ENCODE data around the gene RYR2. TPM values are rescaled to one million over a fixed set of nuclear protein-coding genes. Genes with fewer than 3 reads are reported as not detected.

Gene RYR2
- total RNA-seq, 1 donor from 2014 or later: 4.8 TPM

DNA sequence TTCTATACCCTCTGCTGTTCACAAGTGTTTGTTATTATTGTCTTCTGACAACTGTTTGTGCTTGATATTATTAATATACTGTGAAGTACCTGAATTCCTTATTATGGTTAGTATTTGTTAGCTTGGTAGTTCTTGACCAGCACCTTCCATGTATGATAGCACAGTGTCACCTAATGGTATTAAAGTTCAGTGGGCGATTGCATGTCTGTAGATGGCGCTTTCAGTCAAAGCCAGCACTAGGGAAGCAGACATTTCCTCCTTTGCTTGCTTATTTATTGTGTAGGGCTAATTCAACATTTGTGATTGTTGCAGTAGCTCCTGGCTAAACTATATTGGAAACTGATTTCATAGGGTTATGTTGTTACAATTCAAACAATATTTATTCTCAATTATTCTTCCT lies 630.8 kb downstream of the RYR2 start:
- no peak for TF ChIP-seq CTCF (IDR thresholded peaks at IDR 0.05)
- no peak overlapping the region for H3K4me3 ChIP-seq
- peaks cover 4% of the 10 kb centered on the region for H3K36me3 ChIP-seq
- intact Hi-C loops (cut with DNase I): no loop called here
- H3K27ac ChIP-seq: no peak overlapping the region
- no peak for DNase-seq
- no peaks in the 10 kb centered on the region for H3K4me1 ChIP-seq
- no peak for ATAC-seq
- H3K9me3 ChIP-seq: no peaks in the 10 kb centered on the region
- H3K27me3 ChIP-seq (ENCODE audit: low read depth): no peaks in the 10 kb centered on the region

DNA sequence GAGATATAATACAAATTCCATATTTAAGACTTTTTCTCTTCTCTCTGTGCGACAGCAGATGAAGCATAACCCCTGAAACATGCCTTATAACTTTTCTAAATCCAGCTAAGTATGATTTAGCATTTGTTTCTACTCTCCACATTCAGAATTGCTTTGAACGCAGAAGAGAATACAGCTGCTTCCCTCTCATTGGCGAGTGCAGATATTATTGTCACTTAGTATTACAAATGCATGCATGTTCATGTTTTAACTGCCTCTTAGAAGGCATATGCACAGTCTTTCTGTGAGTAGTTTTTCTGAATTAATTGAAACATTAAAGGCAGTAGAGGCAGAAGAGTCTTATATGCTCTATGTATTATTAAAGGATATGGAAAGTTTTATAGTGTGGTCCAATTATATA lies 631.6 kb downstream of the RYR2 start:
- no peak for DNase-seq
- intact Hi-C loops (cut with DNase I): no loop called here
- no peak for TF ChIP-seq CTCF (IDR thresholded peaks at IDR 0.05)
- H3K4me3 ChIP-seq: no peak overlapping the region
- no peaks in the 10 kb centered on the region for H3K27me3 ChIP-seq (ENCODE audit: low read depth)
- no peaks in the 10 kb centered on the region for H3K4me1 ChIP-seq
- no peaks in the 10 kb centered on the region for H3K9me3 ChIP-seq
- ATAC-seq: no peak
- H3K36me3 ChIP-seq: peaks cover 4% of the 10 kb centered on the region
- no peak overlapping the region for H3K27ac ChIP-seq

DNA sequence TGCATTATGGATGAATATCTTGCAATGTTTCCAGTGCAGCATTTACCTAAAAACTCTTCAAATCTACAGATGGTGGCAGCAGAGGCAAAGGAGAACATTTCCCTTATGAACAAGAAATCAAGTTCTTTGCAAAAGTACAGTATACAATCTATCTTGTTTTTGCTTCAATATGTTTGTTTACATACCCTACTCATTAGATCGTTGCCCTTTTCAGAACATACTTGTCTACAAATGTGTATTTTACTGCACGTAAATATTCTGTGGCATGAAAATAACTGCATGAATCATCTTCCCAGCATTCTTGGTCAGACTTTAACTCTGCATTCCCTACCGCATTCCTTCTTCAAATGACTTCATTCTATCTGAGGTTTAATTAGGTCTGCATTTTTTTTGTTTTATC lies 636.0 kb downstream of the RYR2 start:
- Histone ChIP-seq H3K27me3 (ENCODE audit: low read depth) (no peaks in the 10 kb centered on the region), H3K4me3 (no peak overlapping the region), H3K4me1 (no peaks in the 10 kb centered on the region), H3K36me3 (peaks cover 4% of the 10 kb centered on the region), H3K27ac (no peak overlapping the region), H3K9me3 (no peaks in the 10 kb centered on the region)
- intact Hi-C loops (cut with DNase I): no loop called here
- no peak for ATAC-seq
- TF ChIP-seq CTCF (IDR thresholded peaks at IDR 0.05): no peak
- no peak for DNase-seq

- DNase-seq: no peak
- intact Hi-C loops (cut with DNase I): no loop called here
- no peaks in the 10 kb centered on the region for H3K4me1 ChIP-seq
- no peaks in the 10 kb centered on the region for H3K27me3 ChIP-seq (ENCODE audit: low read depth)
- no peaks in the 10 kb centered on the region for H3K36me3 ChIP-seq
- H3K27ac ChIP-seq: no peak overlapping the region
- ATAC-seq: no peak
- no peaks in the 10 kb centered on the region for H3K9me3 ChIP-seq
- H3K4me3 ChIP-seq: no peak overlapping the region
- no peak for TF ChIP-seq CTCF (IDR thresholded peaks at IDR 0.05)
Observed at GRCh38 chr1:237679687-237680086, 637.7 kb downstream of the RYR2 start.

DNA sequence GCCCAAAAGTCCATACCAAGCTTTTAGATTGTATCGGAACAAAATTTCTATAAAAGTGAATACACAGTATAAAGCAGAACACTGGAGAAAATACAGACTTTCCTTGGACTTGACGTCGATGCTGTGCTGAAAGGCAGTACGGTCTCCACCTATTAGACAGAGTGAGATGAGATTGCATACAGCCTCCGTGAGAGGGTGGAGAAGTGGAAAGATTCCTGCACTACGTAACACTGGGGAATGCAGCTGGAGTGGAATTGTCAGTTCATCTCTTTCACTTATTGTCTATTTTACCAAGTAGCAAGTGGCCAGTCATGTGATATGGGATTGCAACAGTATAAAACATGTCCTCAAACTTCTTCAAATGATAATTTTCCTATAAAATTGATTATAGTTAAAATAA lies 639.2 kb downstream of the RYR2 start:
- ATAC-seq (no peak), DNase-seq (no peak)
- no peaks in the 10 kb centered on the region for H3K4me1 ChIP-seq
- H3K27me3 ChIP-seq (ENCODE audit: low read depth): no peaks in the 10 kb centered on the region
- TF ChIP-seq CTCF (IDR thresholded peaks at IDR 0.05): no peak
- no peak overlapping the region for H3K4me3 ChIP-seq
- H3K36me3 ChIP-seq: no peaks in the 10 kb centered on the region
- H3K9me3 ChIP-seq: no peaks in the 10 kb centered on the region
- intact Hi-C loops (cut with DNase I): no loop called here
- H3K27ac ChIP-seq: no peak overlapping the region

DNA sequence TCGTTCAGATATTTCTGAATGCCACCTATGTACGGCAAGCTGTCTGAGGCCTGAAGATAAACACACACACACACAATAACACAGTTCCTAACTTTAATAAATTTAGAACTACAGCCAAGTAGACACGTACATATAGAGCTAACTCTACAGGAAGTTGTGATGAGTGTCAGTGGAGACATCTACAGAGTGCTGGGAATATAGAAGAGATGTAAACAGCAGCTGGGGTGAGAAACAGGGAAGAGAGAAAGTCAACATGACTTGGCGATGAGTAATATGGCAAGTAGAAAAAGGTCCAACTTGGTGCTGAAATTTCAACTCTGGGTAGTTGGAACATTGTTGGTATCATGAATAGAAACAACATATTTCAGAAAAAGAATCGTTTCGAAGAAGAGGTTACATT lies 642.3 kb downstream of the RYR2 start:
- no peak for TF ChIP-seq CTCF (IDR thresholded peaks at IDR 0.05)
- intact Hi-C loops (cut with DNase I): no loop called here
- no peaks in the 10 kb centered on the region for H3K9me3 ChIP-seq
- DNase-seq: no peak
- H3K27me3 ChIP-seq (ENCODE audit: low read depth): no peaks in the 10 kb centered on the region
- H3K36me3 ChIP-seq: no peaks in the 10 kb centered on the region
- no peak overlapping the region for H3K4me3 ChIP-seq
- no peak for ATAC-seq
- no peaks in the 10 kb centered on the region for H3K4me1 ChIP-seq
- no peak overlapping the region for H3K27ac ChIP-seq

Measured in lower lobe of right lung (tissue), 2 donors.